Stimulated activated CD4-positive, alpha-beta T cell treated with anti-CD3 and anti-CD28 coated beads, Interleukin-2, amount 100 ng/mL, for 4 hours (primary cell): ENCODE results near the gene EXOC3L4.

Experiments
- DNase-seq: peaks from one replicate; pipeline ENCODE4 v3.0.0-alpha.2; 2020; ENCODE audit warnings: low read depth

Gene EXOC3L4

GRCh38 chr14:103121846-103122584 lies 27.5 kb downstream of the EXOC3L4 start:
- DNase-seq: no peak

- no peak for DNase-seq
These were observed 28.0 kb downstream of the EXOC3L4 start for GRCh38 chr14:103122585-103122946.

GRCh38 chr14:103122947-103123633 lies 28.6 kb downstream of the EXOC3L4 start, which contains the start of gene TNFAIP2:
TNFAIP2 (plus strand) TSS chr14:103123461; CDS start chr14:103126458, 2,997 bp downstream.
- no peak for DNase-seq

- DNase-seq: no peak
These were observed 29.3 kb downstream of the EXOC3L4 start for GRCh38 chr14:103123634-103124500.

- DNase-seq: no peak
These were observed 30.0 kb downstream of the EXOC3L4 start for GRCh38 chr14:103124501-103125001.

GRCh38 chr14:103125098-103126070 lies 30.9 kb downstream of the EXOC3L4 start:
- DNase-seq: no peak

- no peak for DNase-seq
These were observed 31.8 kb downstream of the EXOC3L4 start for GRCh38 chr14:103126088-103126872.

- no peak for DNase-seq
These were observed 32.4 kb downstream of the EXOC3L4 start for GRCh38 chr14:103126873-103127304.

- no peak for DNase-seq
These were observed 32.8 kb downstream of the EXOC3L4 start for GRCh38 chr14:103127356-103127755.

- no peak for DNase-seq
These were observed 33.5 kb downstream of the EXOC3L4 start for GRCh38 chr14:103127861-103128598.

GRCh38 chr14:103128631-103129300 lies 34.2 kb downstream of the EXOC3L4 start:
- no peak for DNase-seq

- no peak for DNase-seq
These were observed 34.9 kb downstream of the EXOC3L4 start for GRCh38 chr14:103129301-103130016.

GRCh38 chr14:103130017-103130764 lies 35.7 kb downstream of the EXOC3L4 start:
- no peak for DNase-seq

GRCh38 chr14:103130965-103131364 lies 36.4 kb downstream of the EXOC3L4 start:
- DNase-seq: no peak

- DNase-seq: no peak
These were observed 37.1 kb downstream of the EXOC3L4 start for GRCh38 chr14:103131580-103131979.

- no peak for DNase-seq
These were observed 38.1 kb downstream of the EXOC3L4 start for GRCh38 chr14:103132381-103133209.
